ENCODE measurements around the gene SMPD3.
A peak's percentile ranks its signal among the peaks of the same experiment; 100 is the strongest.

Gene SMPD3

GRCh38 chr16:68351463-68351862, 96.8 kb downstream of the SMPD3 start:
- no peak for DNase-seq

- no peak for DNase-seq
Measured at GRCh38 chr16:68350813-68351350, 97.4 kb downstream of the SMPD3 start.

GRCh38 chr16:68349838-68350410, 98.4 kb downstream of the SMPD3 start:
- DNase-seq, result no peak

GRCh38 chr16:68348639-68349445, 99.5 kb downstream of the SMPD3 start:
- DNase-seq, result no peak

GRCh38 chr16:68347605-68348004, 100.7 kb downstream of the SMPD3 start:
- DNase-seq, result no peak

GRCh38 chr16:68346892-68347480, 101.3 kb downstream of the SMPD3 start:
- DNase-seq, result no peak

GRCh38 chr16:68345958-68346635, 102.2 kb downstream of the SMPD3 start:
- no peak for DNase-seq

- no peak for DNase-seq
Measured at GRCh38 chr16:68345351-68345810, 102.9 kb downstream of the SMPD3 start.

GRCh38 chr16:68344252-68344651, 104.1 kb downstream of the SMPD3 start:
- DNase-seq, result no peak

GRCh38 chr16:68343137-68343536, 105.2 kb downstream of the SMPD3 start:
- no peak for DNase-seq

GRCh38 chr16:68342620-68343019, 105.7 kb downstream of the SMPD3 start:
- DNase-seq, result no peak

- DNase-seq, result no peak
Measured at GRCh38 chr16:68339214-68339613, 109.1 kb downstream of the SMPD3 start.

GRCh38 chr16:68338326-68339119, 109.8 kb downstream of the SMPD3 start:
- no peak for DNase-seq

- no peak for DNase-seq
Measured at GRCh38 chr16:68335175-68335574, 113.1 kb downstream of the SMPD3 start.

GRCh38 chr16:68332411-68333121, 115.7 kb downstream of the SMPD3 start:
- DNase-seq, result no peak

GRCh38 chr16:68331879-68332410, 116.4 kb downstream of the SMPD3 start:
- DNase-seq, result no peak

- no peak for DNase-seq
Measured at GRCh38 chr16:68328860-68329390, 119.4 kb downstream of the SMPD3 start.

- peak; percentile 85 for DNase-seq
Measured at GRCh38 chr16:68328151-68328859, 120.0 kb downstream of the SMPD3 start.

GRCh38 chr16:68324780-68325357, 123.4 kb downstream of the SMPD3 start:
- no peak for DNase-seq

- DNase-seq, result no peak
Measured at GRCh38 chr16:68324336-68324735, 124.0 kb downstream of the SMPD3 start.

All from CD4-positive, alpha-beta T cell treated with Interleukin-10 for 1 hour (primary cell).